Panc1 (cell line): ENCODE results near the gene MOB2.

Experiments
- CTCF ChIP-seq: fragments of 450-650 bp; IDR thresholded peaks from 2 replicates; pipeline ENCODE4 v1.5.1; 2017; ENCODE audit warnings: mild to moderate bottlenecking
- TF ChIP-seq, protein P1 (sequence below), 2 experiments: IDR thresholded peaks; 2 replicates each; pipeline ENCODE4 v1.6.1; 2011 to 2012; ENCODE audit warnings: low read depth in 2 of 2, control low read depth in 1 of 2, low read length in 1 of 2, mild to moderate bottlenecking in 1 of 2, moderate library complexity in 1 of 2; ENCODE audit not compliant: insufficient read depth in 1 of 2

DNA sequence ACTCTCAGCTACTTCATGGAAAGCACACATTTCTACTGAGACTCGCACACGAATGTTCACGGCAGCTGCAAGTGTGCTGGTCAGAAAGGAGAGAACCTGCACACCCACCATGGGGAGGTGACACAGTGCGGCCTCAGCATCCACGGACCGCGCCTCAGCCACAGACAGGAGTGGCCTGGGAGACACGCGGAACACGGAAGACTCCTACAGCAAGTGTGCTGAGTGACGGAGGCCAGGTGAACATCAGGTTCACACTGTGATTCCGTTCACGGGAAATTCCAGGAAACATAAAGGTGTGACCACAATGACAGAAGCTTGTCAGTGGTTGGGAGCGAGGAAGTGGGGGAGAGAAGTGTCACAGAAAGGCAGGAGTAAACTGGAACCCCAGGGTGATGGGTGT lies 13.3 kb upstream of the MOB2 start:
- TF ChIP-seq, protein P1, sequence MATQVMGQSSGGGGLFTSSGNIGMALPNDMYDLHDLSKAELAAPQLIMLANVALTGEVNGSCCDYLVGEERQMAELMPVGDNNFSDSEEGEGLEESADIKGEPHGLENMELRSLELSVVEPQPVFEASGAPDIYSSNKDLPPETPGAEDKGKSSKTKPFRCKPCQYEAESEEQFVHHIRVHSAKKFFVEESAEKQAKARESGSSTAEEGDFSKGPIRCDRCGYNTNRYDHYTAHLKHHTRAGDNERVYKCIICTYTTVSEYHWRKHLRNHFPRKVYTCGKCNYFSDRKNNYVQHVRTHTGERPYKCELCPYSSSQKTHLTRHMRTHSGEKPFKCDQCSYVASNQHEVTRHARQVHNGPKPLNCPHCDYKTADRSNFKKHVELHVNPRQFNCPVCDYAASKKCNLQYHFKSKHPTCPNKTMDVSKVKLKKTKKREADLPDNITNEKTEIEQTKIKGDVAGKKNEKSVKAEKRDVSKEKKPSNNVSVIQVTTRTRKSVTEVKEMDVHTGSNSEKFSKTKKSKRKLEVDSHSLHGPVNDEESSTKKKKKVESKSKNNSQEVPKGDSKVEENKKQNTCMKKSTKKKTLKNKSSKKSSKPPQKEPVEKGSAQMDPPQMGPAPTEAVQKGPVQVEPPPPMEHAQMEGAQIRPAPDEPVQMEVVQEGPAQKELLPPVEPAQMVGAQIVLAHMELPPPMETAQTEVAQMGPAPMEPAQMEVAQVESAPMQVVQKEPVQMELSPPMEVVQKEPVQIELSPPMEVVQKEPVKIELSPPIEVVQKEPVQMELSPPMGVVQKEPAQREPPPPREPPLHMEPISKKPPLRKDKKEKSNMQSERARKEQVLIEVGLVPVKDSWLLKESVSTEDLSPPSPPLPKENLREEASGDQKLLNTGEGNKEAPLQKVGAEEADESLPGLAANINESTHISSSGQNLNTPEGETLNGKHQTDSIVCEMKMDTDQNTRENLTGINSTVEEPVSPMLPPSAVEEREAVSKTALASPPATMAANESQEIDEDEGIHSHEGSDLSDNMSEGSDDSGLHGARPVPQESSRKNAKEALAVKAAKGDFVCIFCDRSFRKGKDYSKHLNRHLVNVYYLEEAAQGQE (IDR thresholded peaks at IDR 0.05; ENCODE audit: insufficient read depth in 1 of 2, low read depth in 2 of 2, low read length in 1 of 2) = no peak
- TF ChIP-seq CTCF = no peak
